Measurements from ENCODE around the gene RNU6-9.

RNU6-9 gene

GRCh38 chr19:937259-937694, 44.0 kb downstream of the RNU6-9 start:
- no peak for DNase-seq

GRCh38 chr19:938233-938923, 45.1 kb downstream of the RNU6-9 start:
- DNase-seq, result no peak

- no peak for DNase-seq
Measured at GRCh38 chr19:939439-939838, 46.2 kb downstream of the RNU6-9 start.

- DNase-seq, result no peak
Measured at GRCh38 chr19:939922-940321, 46.6 kb downstream of the RNU6-9 start.

GRCh38 chr19:940591-941291, 47.5 kb downstream of the RNU6-9 start:
- no peak for DNase-seq

- DNase-seq, result no peak
Measured at GRCh38 chr19:941292-942132, 48.2 kb downstream of the RNU6-9 start.

- no peak for DNase-seq
Measured at GRCh38 chr19:942133-942645, 48.9 kb downstream of the RNU6-9 start.

Measured in kidney glomerular epithelial cell (primary cell).